Measurements from ENCODE around the gene PKD1L1. TPM values are rescaled to one million over a fixed set of nuclear protein-coding genes. Genes with fewer than 3 reads are reported as not detected.
"Not testable (repeated sequence)": the region's sequence is repeated elsewhere in the genome, so short reads cannot be mapped to it uniquely, and the experiment has no call there.

PKD1L1 gene
- total and polyA plus RNA-seq, 12 donors = 0.11 to 1.0 (median 0.17) TPM; not detected in 1

GRCh38 chr7:47799524-47799923, 148.7 kb downstream of the PKD1L1 start:
- Histone ChIP-seq H3K4me3 (no peak overlapping the region), H3K27ac (no peak overlapping the region), H3K27me3 (no peaks in the 10 kb centered on the region), H3K9me3 (replicated peaks in 1 of 3) (no peaks in the 10 kb centered on the region), H3K36me3 (replicated peaks in 1 of 2) (no peaks in the 10 kb centered on the region), H3K4me1 (replicated peaks in 1 of 2) (no peaks in the 10 kb centered on the region)
- peak in 1 of 7 donors; percentile 11 for DNase-seq
- TF ChIP-seq, protein P1, sequence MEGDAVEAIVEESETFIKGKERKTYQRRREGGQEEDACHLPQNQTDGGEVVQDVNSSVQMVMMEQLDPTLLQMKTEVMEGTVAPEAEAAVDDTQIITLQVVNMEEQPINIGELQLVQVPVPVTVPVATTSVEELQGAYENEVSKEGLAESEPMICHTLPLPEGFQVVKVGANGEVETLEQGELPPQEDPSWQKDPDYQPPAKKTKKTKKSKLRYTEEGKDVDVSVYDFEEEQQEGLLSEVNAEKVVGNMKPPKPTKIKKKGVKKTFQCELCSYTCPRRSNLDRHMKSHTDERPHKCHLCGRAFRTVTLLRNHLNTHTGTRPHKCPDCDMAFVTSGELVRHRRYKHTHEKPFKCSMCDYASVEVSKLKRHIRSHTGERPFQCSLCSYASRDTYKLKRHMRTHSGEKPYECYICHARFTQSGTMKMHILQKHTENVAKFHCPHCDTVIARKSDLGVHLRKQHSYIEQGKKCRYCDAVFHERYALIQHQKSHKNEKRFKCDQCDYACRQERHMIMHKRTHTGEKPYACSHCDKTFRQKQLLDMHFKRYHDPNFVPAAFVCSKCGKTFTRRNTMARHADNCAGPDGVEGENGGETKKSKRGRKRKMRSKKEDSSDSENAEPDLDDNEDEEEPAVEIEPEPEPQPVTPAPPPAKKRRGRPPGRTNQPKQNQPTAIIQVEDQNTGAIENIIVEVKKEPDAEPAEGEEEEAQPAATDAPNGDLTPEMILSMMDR (IDR thresholded peaks at IDR 0.05) = no peak
- no peak for TF ChIP-seq POLR2A (IDR thresholded peaks at IDR 0.05)
- 93 to 96% (median 95%) methylated on average over 6 of the region's 6 CpGs for WGBS, 4 donors
- intact Hi-C loops (cut with DNase I) = no loop called here

DNA sequence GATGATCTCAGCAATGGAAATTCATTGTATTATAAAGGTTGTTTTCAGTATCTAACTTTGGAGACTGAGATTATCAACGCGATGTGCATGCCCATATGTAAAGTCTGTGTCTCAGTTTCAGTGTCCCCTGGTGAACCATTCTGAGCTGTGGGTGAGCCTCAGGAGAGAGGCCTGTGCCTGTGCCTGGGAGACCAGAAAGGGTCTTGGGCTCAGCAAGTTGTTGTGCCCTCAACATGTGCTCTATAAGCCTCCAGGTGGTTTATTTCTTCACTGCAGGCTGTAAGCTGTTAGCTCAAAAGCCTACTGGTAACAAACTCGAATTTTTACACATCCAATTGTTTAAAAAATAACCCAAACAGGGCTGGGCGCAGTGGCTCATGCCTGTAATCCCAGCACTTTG, 151.9 kb downstream of the PKD1L1 start:
- no peak for TF ChIP-seq POLR2A (IDR thresholded peaks at IDR 0.05)
- TF ChIP-seq, protein P1 (IDR thresholded peaks at IDR 0.05) = no peak
- no peak overlapping the region for H3K4me3 ChIP-seq
- WGBS, 4 donors = 82 to 90% (median 86%) methylated on average over 4 of the region's 4 CpGs
- H3K27ac ChIP-seq = no peak overlapping the region
- intact Hi-C loops (cut with DNase I) = no loop called here
- no peaks in the 10 kb centered on the region for H3K36me3 ChIP-seq (replicated peaks in 1 of 2)
- peak in 1 of 7 donors; percentile 29 for DNase-seq
- no peaks in the 10 kb centered on the region for H3K27me3 ChIP-seq
- no peaks in the 10 kb centered on the region for H3K9me3 ChIP-seq (replicated peaks in 1 of 3)
- no peaks in the 10 kb centered on the region for H3K4me1 ChIP-seq (replicated peaks in 1 of 2)

- intact Hi-C loops (cut with DNase I) = no loop called here
- TF ChIP-seq POLR2A (IDR thresholded peaks at IDR 0.05) = no peak
- 74 to 81% (median 78%) methylated on average over 2 of the region's 2 CpGs for WGBS, 4 donors
Measured at GRCh38 chr7:47795631-47796030, 152.6 kb downstream of the PKD1L1 start.

DNA sequence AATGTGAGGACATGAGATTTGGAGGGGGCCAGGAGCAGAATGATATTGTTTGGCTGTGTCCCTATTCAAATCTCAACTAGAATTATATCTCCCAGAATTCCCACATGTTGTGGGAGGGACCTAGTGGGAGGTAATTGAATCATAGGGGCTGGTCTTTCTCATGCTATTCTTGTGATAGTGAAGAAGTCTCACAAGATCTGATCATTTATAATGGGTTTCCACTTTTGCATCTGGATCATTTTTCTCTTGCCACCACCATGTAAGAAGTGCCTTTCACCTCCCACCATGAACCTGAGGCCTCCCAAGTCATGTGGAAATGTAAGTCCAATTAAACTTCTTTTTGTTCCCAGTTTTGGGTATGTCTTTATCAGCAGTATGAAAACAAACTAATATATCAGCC, 153.1 kb downstream of the PKD1L1 start:
- H3K9me3 ChIP-seq (replicated peaks in 1 of 3); H3K27ac ChIP-seq; intact Hi-C loops (cut with DNase I); H3K4me1 ChIP-seq (replicated peaks in 1 of 2); H3K4me3 ChIP-seq; H3K27me3 ChIP-seq; H3K36me3 ChIP-seq (replicated peaks in 1 of 2); DNase-seq: not testable (repeated sequence)

More at GRCh38 chr7:47795631-47796030, 152.6 kb downstream of the PKD1L1 start:
- no peaks in the 10 kb centered on the region for H3K27me3 ChIP-seq
- no peaks in the 10 kb centered on the region for H3K9me3 ChIP-seq (replicated peaks in 1 of 3)
- H3K27ac ChIP-seq = no peak overlapping the region
- DNase-seq = no peak
- H3K36me3 ChIP-seq (replicated peaks in 1 of 2) = no peaks in the 10 kb centered on the region
- no peaks in the 10 kb centered on the region for H3K4me1 ChIP-seq (replicated peaks in 1 of 2)
- H3K4me3 ChIP-seq = no peak overlapping the region

DNA sequence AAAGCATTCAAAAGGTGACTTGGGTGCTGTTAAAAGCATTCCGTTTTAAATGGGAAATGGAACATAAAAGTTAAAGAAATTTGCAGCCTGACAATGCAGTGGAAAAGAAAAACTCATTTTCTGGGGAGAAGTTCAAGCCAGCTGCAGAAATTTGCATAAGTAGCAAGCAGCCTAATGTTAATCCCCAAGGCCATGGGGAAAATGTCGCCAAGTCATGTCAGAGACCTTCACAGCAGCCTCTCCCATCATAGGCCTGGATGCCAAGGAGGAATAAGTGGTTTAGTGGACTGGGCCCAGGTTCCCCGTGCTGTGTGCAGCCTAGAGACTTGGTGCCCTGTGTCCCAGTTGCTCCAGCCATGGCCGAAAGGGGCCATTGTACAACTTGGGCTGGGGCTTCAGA, 154.2 kb downstream of the PKD1L1 start:
- Histone ChIP-seq H3K36me3 (replicated peaks in 1 of 2) (no peaks in the 10 kb centered on the region), H3K4me1 (replicated peaks in 1 of 2) (no peaks in the 10 kb centered on the region), H3K27me3 (no peaks in the 10 kb centered on the region), H3K4me3 (no peak overlapping the region), H3K9me3 (replicated peaks in 1 of 3) (no peaks in the 10 kb centered on the region), H3K27ac (no peak overlapping the region)
- peak in 3 of 7 donors; percentile 34 to 53 (median 37) for DNase-seq
- 26 to 49% (median 44%) methylated on average over 3 to 4 of the region's 4 CpGs for WGBS, 4 donors
- intact Hi-C loops (cut with DNase I) = no loop called here
- TF ChIP-seq, protein P1 (IDR thresholded peaks at IDR 0.05) = no peak
- no peak for TF ChIP-seq POLR2A (IDR thresholded peaks at IDR 0.05)

GRCh38 chr7:47793186-47793585, 155.1 kb downstream of the PKD1L1 start:
- WGBS, 4 donors = 57 to 79% (median 59%) methylated on average over 5 of the region's 5 CpGs
- H3K4me1 ChIP-seq (replicated peaks in 1 of 2); H3K4me3 ChIP-seq; H3K9me3 ChIP-seq (replicated peaks in 1 of 3); intact Hi-C loops (cut with DNase I); H3K27me3 ChIP-seq; H3K36me3 ChIP-seq (replicated peaks in 1 of 2); H3K27ac ChIP-seq: not testable (repeated sequence)
- DNase-seq = peak in 1 of 7 donors; percentile 6

All from adrenal gland (tissue), 12 donors.